Stimulated activated CD8-positive, alpha-beta memory T cell treated with anti-CD3 and anti-CD28 coated beads, Interleukin-15, amount 100 ng/mL, for 1 hour (primary cell): ENCODE results near the gene LTB4R2.
"Not testable (repeated sequence)": the region's sequence is repeated elsewhere in the genome, so short reads cannot be mapped to it uniquely, and the experiment has no call there.

ENCODE experiments used
- DNase-seq: peaks from one replicate; pipeline ENCODE4 v3.0.0-alpha.2; 2020; ENCODE audit warnings: low read depth

Gene LTB4R2

DNA sequence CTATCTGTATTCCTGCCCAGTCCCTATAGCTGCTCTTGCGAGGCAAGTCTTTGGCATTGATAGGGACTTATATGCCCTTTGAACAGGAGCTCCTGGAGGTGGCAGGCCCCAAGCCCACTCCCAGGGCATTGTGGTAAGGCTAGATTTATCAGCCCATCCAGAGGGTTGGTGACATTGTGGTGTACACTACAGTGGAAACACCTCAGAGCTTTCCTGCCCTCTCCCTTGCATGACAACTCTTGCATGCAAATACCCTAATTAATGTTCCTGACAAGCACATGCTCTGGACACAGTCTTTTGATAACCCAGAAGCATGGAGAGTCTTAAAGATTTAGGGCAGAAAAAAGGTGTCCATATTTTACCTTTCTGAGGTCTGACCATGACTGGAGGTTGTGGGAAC lies 30.7 kb downstream of the LTB4R2 start:
- no peak for DNase-seq

DNA sequence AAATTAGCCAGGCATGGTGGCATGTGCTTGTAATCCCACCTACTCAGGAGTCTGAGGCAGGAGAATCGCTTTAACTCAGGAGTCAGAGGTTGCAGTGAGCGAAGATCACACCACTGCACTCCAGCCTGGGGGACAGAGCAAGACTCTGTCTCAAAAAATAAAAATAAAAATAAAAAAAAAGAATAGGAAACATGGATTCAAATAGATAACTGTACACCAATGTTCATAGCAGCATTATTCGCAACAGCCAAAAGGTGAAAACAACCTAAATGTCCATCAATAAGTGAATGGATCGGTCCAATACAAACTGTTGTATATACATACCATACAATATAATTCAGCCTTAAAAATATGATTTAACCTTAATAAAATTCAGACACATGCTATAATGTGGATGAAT lies 32.9 kb downstream of the LTB4R2 start:
- DNase-seq, result no peak

GRCh38 chr14:24343795-24344660 lies 34.1 kb downstream of the LTB4R2 start:
- DNase-seq, result no peak

- DNase-seq, result no peak
Observed at GRCh38 chr14:24347134-24347533, 37.2 kb downstream of the LTB4R2 start.

- no peak for DNase-seq
Observed at GRCh38 chr14:24348186-24348585, 38.2 kb downstream of the LTB4R2 start.

DNA sequence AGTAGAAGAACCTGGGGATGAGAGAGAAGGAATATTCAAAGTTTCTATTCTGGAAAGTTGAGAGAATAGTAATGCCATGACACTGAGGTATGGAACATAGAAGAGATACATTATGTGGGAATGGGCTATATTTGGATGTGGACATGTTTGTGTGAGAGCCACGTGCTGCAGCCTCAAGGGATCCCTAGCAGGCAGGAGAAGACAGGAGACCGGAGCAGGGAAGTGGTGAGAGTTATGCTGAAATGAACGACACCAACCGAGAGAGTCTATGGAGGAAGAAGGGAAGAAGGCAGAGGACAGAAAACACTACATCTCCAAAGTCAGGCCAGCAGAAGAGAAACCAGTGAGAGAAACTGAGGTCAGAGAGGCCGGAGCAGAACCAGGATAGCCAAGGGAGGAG lies 39.8 kb downstream of the LTB4R2 start:
- DNase-seq, result no peak

- DNase-seq, result no peak
Observed at GRCh38 chr14:24351517-24351916, 41.6 kb downstream of the LTB4R2 start.

DNA sequence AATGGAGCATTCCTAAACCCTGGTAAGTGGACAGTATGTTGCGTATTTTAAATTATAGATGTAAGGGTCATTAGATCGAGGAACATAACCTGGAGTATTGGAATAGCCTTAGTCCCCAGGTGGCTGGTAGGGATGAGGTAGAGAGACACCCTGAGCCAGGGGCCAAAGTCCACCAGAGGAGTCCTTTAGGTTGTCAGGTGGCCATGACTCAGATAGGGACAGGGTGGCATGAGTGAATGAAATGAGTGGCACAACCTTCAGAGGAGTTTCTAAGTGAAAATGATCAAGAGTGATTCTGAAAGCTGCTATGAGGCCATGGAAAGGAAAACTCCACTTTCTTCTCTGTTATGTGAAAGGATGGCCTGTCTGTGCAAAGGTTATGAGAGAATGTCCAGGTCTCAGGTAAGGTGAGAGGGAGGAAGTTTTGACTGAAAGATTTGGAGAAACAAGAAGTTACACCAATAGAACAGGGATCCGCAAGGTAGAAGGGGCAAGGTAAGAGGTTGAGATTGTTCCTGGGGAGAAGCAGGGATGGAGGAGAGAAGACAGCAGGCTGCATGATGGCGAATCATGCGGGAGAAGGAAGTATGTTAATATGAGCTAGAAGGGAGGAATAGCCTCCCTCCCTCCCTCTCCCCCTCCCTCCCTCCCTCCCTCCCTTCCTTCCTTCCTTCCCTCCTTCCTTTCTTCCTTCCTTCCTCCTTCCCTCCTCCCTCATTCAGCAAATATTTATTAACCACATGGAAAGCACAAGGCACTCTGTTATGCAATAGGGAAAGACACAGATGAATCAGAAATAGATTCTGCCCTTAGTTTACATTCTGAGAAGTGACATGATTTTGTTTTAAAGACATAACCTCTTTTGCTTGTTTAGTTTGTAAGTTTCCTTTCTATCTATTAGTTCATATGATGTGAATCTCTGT lies 43.9 kb downstream of the LTB4R2 start:
- DNase-seq, result no peak

DNA sequence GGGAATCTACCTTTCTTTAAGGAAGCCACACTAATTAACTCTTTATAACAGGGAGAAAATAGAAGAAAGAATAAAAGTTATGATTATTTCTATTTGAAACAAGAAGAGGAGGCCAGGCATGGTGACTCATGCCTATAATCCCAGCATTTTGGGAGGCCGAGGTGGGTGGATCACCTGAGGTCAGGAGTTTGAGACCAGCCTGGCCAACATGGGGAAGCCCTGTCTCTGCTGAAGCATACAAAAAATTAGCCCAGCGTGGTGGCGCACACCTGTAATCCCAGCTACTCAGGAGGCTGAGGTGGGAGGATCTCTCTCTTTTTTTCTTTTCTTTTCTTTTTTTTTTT lies 44.5 kb downstream of the LTB4R2 start:
- not testable (repeated sequence) for DNase-seq

DNA sequence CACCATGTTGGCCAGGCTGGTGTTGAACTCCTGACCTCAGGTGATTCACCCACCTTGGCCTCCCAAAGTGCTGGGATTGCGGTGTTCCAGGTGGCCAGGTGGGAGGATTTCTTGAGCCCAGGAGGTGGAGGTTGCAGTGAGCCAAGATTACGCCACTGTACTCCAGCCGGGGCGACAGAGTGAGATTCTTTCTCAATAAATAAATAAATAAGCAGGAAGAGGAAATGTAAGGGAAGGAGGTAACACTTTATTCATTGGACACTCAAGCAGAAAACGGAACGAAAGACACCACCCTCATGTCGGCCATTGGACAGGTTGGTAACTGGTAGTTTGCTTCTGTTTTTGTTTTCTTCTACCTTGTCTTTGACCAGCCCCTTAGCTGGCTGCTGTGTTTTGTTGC lies 45.1 kb downstream of the LTB4R2 start:
- DNase-seq, result no peak

DNA sequence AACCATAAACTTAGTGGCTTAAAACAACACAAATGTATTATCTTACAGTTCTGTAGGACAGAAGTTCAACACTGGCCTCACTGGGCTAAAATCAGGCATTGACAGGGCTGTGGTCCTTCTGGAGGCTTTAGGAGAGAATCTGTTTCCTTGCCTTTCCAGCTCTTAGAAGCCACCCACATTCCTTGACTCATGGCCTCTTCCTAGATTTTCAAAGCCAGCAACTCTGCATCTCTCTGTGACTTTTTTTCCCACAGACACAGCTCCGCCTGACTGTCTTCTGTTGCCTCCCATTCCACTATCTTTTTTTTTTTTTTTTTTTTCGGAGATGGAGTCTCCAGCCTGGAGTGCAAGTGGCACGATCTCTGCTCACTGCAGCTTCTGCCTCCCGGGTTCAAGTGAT lies 46.3 kb downstream of the LTB4R2 start:
- no peak for DNase-seq

- DNase-seq, result no peak
Observed at GRCh38 chr14:24360281-24360680, 50.3 kb downstream of the LTB4R2 start.

DNA sequence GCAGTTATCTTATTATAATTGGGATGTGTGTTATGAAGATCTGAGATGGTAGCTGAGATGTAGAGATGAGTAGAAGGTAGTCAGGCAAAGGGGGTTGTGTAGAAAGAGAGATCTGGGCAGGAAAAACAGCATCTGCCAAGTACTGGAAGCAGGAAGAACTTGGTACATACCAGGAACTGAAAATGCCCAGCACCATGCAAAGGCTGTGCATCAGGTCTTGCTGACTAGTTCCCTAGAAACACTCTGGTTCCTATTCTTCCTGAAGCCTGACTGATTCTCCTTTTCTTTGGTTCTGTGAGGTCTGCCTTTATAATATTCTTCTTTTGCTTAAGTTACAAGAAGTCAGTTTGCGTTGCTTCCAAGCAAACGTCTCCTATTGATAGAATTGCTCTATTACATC lies 51.4 kb downstream of the LTB4R2 start:
- DNase-seq, result no peak
